GM18951 (cell line): ENCODE results near the gene WFDC2.

Source experiments
- POLR2A ChIP-seq: IDR thresholded peaks from 4 replicates; pipeline ENCODE4 v1.6.1; 2011; ENCODE audit warnings: mild to moderate bottlenecking; ENCODE audit not compliant: insufficient read length, insufficient read depth; ENCODE audit errors: extremely low read depth
- in situ Hi-C: fragments of 300-500 bp; cut with MboI; formaldehyde crosslinking; loops from one replicate; pipeline ENCODE4 v1.12.0; 2022; ENCODE audit warnings: low sequenced_read_pairs, mixed read lengths, inconsistent platforms; ENCODE audit not compliant: unreplicated experiment

WFDC2 gene, protein sequence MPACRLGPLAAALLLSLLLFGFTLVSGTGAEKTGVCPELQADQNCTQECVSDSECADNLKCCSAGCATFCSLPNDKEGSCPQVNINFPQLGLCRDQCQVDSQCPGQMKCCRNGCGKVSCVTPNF

DNA sequence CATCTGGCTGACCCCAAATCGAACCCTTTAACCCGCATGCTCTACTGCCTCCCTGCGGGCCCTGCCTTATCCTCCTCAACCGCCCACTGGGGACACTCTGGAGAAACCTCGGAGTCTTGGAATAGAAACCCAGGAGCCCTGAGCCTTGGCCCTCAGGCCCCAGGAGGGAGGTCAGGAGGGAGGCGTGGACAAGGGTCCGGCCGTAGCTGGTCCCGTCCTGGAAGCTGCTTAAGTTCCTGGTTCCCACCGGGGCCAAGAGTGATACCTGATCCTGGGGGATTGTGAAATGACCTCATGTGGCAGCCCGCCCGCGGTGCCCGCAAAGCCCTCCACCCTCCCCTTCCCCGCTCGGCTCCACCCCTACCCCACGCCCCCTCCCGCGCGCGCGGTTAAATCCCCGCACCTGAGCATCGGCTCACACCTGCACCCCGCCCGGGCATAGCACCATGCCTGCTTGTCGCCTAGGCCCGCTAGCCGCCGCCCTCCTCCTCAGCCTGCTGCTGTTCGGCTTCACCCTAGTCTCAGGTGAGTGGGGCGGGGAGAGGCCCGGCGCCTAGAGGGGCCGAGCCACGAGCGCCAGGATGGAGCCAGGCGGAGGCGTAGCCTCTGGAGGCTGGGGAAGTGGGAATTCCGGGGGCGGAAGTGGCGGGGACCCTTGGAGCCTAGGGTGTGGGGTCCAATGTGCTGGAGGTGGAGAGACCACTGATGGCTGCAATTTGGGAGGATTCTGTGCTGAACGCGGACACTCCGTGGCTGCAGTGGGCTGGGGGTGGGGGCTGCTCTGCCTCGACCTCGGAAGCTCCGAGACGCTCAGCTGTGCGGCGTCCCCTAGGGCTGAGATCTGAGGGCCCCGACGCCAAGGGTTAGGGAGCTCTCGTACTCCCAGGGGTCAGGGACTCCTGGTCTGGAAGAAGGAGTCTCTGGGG lies at the start of gene WFDC2:
Gene WFDC2 (plus strand): TSS at position 418 of the 926 bp plus-strand sequence. CDS start 29 bp downstream, at position 447.
- no peak for TF ChIP-seq POLR2A
- in situ Hi-C loops: no loop called here

DNA sequence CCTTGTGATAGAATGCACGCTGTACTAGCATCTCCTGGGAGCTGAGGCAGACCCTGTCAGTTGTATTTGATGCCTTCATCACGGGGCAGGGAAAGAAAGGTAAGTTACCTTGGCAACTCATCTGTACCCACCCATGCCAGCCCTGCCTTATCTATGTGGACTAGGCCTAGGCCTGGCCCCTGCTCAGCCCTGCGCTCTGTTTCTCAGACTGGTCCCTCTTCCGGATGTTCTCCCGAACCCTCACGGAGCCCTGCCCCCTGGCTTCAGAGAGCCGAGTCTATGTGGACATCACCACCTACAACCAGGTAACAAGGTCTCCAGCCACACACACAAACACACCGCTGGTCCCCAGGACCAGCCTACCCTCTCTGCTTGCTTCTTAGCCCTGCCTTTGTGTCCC lies 49.4 kb upstream of the WFDC2 start:
- TF ChIP-seq POLR2A: no peak
- in situ Hi-C loops: no loop called here

DNA sequence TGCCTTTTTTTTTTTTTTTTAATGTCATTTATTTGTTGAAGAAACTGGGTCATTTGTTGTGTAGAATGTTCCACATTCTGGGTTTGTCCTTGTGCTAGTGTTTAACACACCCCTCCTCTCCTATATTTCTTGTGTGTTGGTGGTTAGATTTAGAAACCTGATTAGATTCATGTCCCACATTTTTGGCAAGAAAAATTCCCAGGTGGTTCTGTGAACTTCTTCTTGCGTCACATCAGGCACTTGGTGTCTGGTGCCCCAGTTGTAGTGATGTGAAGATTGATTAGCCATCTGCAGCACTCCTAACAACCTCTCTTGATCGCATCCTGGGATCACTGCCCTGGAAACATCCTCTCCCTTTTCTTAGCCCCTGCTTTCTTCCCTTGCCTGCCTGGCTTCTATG lies 45.9 kb upstream of the WFDC2 start:
- no peak for TF ChIP-seq POLR2A
- in situ Hi-C loops: no loop called here

DNA sequence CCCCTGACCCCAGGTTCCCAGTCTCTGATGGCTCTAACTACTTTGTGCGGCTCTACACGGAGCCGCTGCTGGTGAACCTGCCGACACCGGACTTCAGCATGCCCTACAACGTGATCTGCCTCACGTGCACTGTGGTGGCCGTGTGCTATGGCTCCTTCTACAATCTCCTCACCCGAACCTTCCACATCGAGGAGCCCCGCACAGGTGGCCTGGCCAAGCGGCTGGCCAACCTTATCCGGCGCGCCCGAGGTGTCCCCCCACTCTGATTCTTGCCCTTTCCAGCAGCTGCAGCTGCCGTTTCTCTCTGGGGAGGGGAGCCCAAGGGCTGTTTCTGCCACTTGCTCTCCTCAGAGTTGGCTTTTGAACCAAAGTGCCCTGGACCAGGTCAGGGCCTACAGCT lies 44.0 kb upstream of the WFDC2 start:
- in situ Hi-C loops: no loop called here
- TF ChIP-seq POLR2A: no peak

DNA sequence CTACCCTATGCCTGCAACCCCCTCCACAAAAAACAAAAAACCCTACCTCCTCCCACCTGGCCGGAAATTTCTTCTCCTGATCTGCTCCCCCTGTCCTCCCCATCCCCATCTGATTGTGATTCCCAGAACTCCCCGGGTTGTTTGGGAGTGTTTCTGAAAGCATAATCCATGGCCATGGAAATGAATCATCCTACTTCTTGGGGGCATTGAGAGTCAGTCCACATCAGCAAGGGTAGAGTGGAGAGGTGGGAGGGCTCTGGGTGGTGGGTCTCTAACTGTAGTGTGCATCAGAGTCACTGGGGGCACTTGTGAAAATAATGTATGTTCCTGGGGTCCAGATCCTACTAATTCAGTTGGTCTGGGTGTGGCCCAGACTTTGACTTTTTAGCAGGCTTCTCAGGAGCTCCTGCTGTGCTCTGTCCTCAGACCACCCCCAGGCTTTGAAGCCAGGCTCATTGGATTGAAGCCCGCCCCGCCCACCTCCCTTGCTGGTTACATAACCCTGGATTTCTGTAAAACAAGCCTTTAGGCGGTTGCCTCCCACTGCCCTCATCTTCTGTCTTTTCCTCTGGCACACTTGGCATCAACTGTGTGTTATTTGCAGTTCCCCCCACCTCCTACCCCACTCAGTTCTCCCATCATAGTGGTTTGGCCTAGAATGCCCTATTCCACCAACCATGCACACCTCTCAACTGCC lies 43.1 kb upstream of the WFDC2 start:
- in situ Hi-C loops: no loop called here
- no peak for TF ChIP-seq POLR2A

DNA sequence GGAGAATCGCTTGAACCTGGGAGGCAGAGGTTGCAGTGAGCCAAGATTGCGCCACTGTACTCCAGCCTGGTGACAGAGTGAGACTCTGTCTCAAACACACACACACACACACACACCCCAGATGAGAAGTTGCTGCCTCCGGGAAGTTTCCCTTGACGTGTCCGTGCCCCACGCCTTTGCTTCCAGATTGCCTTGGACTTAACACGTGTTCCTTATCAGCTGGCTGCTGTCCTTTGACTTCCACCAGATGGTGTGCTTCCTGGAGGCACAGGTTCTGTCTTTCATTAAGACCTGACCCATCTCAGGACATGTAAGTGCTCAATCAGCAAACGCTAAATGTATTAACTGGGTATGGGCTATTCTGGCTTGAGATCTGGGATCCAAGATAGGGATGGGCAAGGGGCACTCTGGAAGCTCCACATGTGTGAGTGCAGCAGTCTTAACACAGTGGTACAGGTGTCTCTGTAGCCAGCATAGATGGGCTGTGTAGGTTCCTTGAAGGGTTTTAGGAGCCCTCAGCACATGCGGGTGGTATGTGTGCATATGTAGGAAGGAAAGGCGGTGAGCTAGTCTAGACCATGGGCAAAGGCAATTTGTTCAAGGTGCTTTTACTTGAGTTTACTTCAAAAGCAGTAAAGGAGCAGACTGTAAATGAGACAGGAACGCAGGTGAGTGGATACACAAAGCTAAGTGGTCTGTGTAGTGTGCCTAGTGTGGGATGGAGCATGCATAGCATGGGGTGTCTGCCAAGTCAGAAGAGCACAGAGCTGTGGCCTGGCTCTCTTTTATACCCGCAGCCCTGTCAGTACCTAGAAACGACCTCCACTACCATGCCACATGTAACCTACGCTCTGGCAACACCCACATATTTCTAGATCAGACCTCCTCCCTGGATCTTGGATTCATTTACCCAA lies 42.1 kb upstream of the WFDC2 start:
- in situ Hi-C loops: no loop called here
- TF ChIP-seq POLR2A: no peak

- in situ Hi-C loops: no loop called here
- TF ChIP-seq POLR2A: no peak
Observed at GRCh38 chr20:45429618-45430017, 39.9 kb upstream of the WFDC2 start.

- in situ Hi-C loops: no loop called here
- TF ChIP-seq POLR2A: no peak
Observed at GRCh38 chr20:45432294-45432693, 37.3 kb upstream of the WFDC2 start.

- TF ChIP-seq POLR2A: no peak
- in situ Hi-C loops: no loop called here
Observed at GRCh38 chr20:45433316-45433715, 36.2 kb upstream of the WFDC2 start.

DNA sequence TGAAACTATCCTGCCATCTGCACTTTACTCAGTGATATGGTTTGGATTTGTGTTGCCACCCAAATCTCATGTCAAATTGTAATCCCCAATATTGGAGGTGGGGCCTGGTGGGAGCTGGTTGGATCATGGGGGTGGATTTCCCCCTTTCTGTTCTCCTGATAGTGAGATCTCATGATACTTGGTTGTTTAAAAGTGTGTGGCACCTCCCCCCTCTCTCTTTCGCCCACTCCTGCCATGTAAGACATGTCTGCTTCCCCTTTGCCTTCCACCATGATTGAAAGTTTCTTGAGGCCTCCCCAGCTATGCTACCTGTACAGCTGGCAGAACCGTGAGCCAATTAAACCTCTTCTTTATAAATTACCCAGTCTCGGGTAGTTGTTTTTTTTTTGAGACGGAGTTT lies 35.6 kb upstream of the WFDC2 start:
- no peak for TF ChIP-seq POLR2A
- in situ Hi-C loops: no loop called here

GRCh38 chr20:45436732-45437485 lies 32.6 kb upstream of the WFDC2 start:
- TF ChIP-seq POLR2A: no peak
- in situ Hi-C loops: loop anchor here (5.0 kb wide), 1 partner anchor 70 kb away; no protein-coding TSS in a partner anchor

DNA sequence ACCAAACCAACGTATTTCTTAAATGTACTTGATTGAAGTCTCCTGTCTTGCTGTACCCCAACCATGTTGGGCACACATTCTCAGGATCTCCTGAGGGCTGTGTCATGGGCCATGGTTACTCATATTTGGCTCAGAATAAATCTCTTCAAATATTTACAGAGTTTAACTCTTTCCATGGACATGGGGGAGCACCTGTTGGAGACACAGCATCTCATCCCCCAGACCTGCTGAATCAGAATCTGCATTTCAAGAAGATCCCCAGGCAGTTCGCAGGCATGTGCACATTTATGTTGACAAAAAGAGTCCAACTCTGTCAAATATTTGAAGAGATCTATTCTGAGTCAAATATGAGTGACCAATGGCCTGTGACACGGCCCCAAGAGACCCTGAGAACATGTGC lies 29.1 kb upstream of the WFDC2 start:
- in situ Hi-C loops: no loop called here
- no peak for TF ChIP-seq POLR2A
